ENCODE data around the gene SMURF2.
"Not testable (repeated sequence)": the region's sequence is repeated elsewhere in the genome, so short reads cannot be mapped to it uniquely, and the experiment has no call there.

The SMURF2 gene

DNA sequence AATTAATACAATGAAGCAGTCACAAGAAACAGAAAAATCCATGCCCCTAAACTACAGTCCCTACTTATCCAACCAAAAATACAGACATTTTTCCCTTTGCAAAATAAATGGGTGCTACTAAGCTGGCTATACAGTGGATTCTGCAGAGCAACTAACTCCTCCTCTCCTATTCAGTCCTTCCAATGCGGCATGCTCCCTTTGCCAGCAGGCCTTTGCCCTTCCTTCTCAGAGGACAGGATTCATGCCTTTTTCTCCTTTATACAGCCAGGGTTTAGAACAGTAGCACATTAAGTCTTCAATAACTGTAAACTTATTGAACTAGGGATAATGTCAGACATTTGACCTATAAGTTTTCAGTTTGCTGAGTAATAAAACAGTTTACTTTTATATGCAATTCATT is 70.2 kb downstream of the SMURF2 start:
- no peak for DNase-seq

DNA sequence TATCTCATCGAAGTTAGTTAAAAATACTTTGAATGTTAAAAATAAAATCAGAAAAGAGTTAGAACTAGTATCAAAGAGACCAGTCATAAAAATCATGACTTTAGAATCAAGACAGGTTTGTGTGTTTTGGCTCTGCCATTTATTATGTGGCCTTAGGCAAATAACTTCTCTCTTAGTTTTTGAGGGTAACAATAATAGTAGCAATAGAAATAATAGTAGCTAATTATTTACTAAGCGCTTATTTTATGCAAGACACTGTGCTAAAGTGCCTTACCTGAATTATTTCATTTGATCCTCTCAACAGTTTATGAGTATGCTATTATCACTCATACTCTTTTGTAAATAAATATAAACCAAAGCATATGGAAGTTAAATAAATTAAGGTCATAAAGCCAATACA is 77.0 kb downstream of the SMURF2 start:
- no peak for DNase-seq

DNA sequence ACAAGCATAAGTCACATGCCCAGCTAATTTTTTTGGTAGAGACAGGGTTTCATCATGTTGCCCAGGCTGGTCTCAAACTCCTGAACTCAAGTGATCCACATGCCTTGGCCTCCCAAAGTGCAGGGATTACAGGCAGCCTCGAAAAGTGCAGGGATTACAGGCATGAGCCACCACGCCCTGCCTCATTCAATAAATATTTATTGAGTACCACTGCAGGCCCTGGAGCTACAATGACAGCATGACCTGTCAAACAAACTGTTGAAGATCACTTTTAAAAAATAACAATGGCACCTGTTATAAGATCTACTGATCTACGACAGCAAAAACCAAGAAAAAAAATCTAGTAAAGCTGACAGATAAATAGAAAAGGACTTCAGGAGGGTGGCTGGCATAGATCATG is 79.1 kb downstream of the SMURF2 start:
- no peak for DNase-seq

DNA sequence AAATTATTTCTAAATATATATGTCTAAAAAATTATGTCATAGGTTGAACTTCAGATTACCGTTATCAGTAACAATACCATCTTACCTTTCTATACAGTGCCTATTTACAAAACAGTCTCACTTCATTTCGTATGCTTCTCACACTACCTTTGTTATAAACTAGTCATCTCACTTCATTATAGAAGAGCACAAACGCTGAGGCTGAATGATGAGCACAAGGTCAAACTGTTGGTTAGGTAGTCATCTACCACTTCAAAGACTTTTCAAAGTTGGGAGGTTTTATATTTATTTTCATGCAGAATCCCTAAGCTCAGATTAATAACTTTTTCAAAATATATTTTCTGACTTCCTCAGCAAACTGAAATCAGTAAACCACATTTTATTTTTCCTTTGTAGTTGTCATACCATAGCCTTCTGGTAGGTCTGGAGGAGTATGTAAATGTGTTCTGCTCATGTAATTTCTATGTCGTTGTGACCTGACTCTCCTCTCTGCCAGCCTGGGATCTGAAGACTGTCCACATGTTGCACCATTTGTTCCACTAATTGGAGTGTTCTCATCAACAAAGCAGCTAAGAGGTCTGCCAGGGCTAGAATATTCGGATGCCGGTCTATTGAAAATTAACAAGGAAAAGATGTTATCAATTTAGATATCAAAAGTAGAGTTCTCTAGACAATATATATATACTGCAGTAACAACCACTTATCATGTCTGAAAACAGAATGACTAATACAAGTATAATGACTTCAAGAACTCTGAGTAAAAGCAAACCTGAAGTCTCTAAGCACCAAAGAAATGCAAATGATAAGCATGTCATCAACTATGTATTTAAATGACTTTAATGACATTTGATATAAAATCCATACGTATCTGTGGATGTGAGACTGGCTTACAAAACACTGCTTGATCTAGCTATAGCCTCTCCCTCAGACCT is 81.5 kb downstream of the SMURF2 start:
- DNase-seq, result peak; percentile 56

DNA sequence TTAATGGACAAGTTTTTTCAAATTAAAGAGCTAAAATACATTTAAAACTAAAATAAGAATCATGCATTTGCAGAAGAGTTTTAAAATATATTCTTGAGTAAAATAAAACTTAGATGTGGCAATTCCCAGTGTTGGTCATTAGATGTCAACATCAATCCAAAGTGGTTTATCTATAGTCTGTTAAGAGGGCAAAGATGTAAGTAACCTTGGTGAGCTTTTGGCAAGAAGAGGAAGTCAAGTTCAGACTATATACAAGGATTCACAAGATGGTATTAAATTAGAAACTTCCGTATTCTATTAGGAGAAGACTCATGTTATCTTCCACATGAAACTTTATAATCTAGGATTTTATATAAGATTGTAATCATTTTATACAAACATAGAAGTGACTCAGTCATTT is 82.2 kb downstream of the SMURF2 start:
- DNase-seq, result no peak

DNA sequence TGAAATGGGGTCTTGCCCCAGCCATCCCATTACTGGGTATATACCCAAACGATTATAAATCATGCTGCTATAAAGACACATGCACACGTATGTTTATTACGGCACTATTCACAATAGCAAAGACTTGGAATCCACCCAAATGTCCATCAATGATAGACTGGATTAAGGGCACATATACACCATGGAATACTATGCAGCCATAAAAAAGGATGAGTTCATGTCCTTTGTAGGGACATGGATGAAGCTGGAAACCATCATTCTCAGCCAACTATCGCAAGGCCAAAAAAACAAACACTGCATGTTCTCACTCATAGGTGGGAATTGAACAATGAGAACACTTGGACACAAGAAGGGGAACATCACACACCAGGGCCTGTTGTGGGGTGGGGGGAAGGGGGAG is 85.1 kb downstream of the SMURF2 start:
- DNase-seq, result not testable (repeated sequence)

DNA sequence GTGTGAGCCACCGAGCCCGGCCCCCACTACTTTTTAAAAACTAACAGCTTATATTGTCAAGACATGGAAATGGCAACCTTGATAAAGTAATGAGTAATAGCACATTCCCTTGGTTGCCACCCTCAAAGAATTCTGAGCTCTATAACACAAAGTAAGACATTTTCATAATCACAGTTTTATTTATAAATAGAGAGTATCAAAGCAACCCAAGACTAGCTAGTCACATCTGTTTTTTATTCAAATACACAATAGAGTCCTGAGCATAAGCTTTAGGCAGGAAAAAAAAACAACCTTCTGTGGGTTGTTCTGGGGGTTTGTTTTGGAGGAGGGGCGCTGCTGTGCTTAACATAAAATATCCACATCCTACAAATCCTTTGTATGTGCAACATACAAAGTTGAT is 86.7 kb downstream of the SMURF2 start:
- DNase-seq, result no peak

DNA sequence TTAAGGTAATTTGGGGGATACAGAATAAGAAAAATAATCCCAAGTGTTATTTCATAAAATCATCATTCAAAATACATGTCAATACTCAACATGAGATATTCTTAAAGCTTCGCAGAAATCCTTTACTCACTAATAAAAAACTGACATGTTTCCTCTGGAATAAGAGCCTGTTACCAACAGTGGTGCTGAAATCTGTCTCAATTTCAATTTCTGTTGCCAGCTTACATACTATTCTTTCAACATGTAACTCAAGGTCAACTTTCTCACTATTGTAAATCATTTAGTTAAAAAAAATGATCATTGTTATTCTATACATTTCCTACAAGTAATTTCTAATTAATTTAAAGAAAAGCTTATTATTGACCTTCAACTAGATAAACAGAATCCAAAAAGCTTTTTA is 87.5 kb downstream of the SMURF2 start:
- no peak for DNase-seq

DNA sequence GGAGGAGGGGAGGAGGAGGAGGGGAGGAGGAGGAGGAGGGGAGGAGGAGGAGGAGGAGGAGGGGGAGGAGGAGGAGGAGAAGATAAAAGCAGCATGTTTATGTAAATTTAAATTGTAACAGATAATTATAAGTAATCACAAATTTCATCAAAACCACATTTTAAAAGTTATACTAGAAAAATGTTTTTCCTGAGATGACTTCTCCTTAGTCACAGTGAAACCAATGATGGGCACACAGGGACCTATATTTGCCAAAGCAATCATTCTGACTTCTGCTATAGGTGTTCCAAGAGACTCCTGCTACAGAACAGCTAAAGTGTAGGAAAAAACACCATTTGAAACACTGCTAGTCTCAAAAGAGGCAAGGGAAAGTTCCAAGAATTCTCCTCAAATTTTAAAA is 88.9 kb downstream of the SMURF2 start:
- peak; percentile 75 for DNase-seq

DNA sequence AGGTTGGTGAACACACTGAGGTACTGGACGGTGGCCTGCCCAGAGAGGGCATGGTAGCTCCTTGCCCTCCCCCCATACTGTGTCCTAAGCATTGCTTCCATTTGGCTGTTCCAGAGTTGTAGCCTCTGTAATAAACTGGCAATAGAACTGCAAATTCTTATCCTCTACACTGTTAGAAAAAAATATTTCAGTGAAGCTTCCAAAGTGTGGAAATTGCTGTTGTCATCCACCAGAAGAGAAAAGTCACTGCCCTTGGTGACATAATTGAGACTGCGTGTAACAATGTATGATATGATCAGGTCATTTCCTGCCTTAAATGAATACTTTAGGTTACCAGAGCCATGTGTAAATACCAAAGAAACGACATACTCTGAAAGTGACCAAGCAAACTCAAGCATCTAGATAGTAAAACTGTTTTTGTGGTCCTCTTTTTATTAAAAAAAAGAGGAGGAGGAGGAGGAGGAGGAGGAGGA is 89.4 kb downstream of the SMURF2 start:
- peak; percentile 81 for DNase-seq

DNA sequence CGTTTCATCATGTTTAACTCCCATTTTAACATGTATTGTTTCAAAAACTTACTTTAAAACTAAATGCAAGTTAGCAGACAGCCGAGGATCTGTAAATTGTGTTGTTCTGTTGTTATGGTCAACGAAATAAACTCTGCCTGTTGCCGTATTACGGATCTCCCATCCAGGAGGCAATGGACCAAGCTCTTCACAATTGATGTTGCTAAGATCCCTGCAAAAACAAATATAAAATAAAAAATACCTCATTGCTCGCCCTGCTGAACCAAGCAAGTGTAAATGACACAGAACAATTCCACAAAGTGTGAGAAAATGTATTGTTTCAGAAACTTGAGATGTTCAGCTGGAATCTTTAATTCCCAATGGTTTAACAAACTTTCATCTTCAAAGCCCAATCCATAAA is 90.4 kb downstream of the SMURF2 start:
- no peak for DNase-seq

DNA sequence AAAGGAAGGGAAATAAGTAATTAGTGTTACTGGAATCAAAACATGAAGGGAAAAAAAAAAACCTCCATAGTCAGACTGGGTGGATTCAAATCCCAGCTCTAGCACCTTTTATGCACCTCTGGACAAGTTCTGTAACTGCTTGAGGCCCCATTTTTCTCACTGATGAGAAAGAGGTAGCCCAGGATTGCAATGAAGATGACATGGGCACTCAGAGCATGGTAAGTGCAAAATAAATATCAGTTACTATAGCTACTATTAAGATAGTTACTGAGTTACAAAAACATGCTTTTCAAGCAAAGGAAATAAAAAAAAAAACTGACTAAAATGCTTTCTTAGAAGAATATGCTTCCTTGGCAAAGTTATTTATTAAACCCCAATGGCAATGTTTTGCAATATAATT is 96.5 kb downstream of the SMURF2 start:
- no peak for DNase-seq

DNA sequence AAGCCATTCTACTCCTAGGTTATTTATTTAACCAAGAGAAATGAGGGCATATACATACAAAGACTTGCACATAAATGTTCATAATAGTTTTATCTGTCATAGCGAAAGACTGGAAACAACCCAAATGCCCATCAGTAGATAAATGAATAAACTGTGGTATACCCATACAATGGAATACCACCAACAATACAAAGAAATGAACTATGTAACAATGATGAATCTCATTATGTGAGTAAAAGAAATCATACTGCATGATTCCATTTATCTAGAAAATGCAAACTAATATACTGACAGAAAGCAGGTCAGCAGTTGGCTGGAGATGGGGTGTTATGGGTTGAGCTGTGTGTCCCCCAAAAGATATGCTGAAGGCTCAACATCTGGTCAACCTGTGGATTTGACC is 98.0 kb downstream of the SMURF2 start:
- DNase-seq, result peak; percentile 20

DNA sequence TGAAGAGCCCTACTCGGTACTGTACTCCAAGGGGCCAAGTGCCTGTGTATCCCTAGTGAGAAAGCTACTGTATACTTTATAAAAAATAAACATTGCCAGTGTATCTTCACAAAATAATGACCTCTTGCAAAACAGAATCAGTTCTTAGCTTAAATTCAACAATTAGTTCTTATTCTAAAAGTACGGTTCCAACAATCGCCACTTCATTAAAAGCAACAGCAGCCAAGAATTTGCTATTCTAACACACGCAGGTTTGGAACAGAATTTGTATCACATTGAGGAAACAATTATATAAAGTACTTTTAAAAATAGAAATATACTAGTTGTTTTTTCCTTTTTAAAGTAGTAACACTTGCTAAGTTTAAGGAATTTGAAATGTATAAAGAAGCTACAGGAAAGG is 106.8 kb downstream of the SMURF2 start:
- no peak for DNase-seq

DNA sequence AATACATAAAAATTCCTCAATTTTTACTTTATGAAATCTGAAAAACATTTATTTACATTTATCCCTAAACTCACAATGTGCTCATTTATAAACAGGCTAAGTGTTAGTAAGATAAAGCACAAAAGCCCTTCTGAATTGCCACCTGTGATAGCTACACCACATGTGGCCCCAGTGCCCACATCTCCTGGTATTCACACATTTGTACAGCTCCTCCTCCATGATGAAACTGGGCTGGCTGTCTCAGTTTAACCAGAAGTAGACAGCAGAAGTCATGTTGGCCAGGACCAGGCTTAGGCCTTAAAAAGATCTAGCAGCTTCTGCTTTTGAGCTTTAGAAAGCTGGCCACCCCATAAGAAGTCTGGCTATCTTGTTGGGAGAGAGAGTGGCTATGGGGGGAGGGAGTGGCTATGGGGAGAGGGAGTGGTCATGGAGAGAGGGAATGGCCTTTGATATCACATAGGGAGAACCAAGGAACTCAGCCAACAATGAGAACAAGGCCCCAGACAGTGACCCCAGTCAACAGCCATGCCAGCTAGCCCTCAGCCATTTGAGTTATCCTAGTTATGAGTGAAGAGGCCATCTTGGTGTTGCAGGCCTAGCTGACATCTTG is 108.0 kb downstream of the SMURF2 start:
- DNase-seq, result no peak

DNA sequence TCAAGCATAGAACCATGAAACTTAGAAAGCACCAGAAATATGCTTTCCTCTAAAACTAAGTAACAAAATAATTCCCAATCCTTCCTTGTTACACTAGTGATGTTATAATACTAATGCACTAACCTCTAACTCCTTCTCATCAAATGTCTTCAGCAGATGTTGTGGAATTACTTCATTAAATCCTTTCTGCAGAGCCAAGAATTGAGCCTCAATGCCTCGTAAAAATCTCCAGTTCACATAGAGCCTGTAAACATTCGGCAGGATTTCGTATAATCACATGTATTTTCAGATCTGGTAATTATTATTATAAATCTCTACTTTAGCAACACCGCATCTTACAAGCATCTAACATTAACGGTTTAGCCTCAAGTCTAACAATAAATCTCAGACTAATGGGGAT is 110.6 kb downstream of the SMURF2 start:
- no peak for DNase-seq

DNA sequence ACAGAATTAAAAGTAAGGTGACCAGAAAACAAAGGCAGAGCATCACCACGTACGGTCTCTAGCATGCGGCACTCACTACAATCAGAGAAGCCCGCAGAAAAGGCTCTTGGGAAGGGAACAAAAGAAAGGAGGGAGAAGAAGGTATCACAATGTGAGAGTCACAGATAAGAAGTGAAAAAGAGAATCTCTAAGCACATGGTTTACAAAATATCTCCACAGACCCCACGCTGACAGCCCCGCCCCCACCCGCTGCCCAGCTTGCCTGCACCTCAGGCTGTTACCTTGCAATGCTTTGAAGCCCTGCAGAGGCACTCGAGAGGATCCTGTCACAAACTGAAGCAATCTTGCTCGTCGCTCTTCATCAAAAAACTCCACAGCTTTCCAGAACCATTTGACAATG is 114.8 kb downstream of the SMURF2 start:
- no peak for DNase-seq

DNA sequence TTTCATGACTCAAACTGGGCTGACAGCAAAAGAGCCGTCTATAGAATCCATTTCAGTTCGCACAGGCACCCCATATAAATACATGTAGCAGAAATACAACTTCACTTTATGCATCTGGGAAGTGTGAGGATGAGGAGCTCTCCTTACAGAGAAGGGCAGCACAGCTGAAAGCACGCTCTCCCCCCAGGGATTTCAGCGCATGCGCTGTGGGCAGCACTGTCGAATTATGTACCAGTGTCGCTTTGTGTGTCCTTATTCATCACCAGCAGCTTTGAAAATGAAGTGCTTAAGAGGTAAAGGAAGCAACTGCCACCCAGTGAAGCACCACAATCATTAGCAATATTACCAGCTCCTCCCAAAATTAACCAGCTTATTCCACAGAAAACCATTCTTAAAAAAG is 115.4 kb downstream of the SMURF2 start:
- DNase-seq, result no peak

DNA sequence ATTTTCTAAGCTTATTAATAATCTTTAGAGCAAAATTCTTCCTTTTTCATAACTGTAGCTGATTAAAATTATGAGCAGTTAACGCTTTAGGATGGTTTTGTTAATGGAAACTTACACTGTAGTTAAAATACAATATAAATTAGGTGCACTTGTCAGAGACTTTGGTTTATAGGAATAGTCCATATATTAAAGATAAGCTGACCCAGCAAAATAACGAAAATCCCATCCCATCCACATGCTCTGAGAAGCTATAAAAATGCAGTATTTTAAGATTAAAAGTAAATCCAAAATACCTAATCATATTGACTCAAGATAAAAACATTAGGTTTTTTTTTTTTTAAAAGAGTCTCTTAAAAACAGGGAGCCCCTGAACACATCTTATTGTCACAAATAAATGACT is 117.4 kb downstream of the SMURF2 start:
- no peak for DNase-seq

DNA sequence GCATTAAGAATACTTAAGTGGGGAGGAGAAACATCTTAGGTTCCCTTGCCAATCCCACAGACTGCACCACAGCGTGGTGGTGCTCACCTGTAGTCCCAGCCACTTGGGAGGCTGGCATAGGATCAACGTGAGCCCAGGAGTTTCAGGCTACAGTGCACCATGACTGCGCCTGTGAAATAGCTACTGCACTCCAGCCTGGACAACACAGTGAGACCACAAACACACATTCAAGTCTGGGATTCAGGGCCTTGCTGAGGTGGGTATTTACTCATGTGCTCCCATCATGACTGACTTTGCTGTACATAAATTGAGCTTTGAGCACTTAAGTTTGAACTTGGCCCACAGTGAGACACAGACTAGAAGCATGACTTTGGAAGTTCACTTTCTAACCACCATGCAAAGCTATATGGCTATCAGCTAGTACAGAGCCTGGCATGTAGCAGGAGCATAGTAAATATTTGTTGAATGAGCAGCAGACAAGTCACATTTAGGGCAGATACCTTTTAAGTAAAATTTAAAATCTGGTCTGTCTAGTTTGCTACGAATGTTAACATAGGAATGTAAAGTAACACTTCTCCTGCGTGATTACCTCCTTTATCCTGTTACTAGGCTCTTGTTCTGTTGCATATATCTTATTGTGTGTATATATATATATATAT is 121.9 kb downstream of the SMURF2 start:
- no peak for DNase-seq

DNA sequence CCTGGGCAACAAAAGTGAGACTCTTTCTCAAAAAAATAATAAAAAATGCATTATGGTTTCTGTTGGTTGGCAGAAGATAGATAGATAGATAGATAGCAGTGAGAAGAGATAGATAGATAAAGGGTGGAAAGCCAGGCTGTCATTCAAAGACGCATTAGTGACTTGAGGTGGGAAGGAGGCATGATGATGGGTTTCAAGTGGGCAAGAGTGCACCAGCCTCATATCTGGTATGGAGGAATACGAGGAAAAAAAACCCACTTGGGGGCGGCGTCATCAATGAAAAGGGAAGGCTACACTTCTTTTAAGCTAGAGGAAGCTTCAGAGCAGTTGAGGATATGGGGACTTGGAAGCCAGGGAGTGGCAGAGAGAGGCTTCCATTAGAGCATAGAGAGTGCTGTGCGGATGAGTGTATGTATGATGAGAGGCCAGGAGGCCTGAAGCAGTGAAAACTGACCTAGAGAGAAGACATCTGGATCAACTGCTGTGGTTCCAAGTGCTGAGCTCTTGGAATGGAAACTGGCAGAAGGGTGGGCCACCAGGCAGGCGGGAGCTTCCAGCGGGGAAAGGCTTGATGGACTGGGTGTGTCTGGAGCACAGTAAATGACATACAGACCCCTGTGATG is 123.5 kb downstream of the SMURF2 start:
- no peak for DNase-seq

DNA sequence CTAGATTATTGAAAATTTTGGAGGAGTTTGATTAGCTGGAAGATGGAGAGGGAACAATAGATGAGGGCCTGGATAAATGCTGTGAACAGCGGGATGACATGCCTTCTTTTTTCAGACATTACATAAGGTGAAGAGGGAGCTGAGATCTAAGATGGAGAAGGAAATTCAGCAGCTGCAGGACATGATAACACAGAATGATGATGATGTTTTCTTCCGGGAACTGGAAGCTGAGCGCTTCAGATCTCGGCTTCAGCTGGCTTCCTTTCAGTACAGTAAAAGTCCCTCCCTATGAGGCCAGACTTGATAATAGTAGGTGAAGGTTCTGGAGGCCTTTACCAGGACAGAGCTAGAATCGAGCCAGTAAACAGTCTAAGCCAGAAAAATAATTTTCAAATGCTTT is 124.6 kb downstream of the SMURF2 start:
- no peak for DNase-seq

DNA sequence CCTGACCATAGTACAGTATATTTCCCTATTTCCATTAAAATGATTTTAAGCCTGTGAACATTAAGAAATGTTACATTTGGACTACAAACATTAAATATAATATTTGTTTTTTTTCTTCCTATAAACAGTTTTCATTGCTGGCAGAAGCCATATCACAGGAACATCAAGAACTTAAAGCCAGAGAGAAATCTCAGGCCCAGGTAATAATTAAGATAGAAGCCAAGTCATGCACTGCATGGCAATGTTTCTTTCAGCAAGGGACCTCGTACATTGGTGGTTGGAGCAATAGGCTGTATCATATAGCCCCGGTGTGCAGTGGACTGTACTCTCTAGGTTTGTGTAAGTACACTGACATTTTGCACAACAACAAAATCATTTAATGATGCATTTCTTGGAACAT is 125.2 kb downstream of the SMURF2 start:
- no peak for DNase-seq

DNA sequence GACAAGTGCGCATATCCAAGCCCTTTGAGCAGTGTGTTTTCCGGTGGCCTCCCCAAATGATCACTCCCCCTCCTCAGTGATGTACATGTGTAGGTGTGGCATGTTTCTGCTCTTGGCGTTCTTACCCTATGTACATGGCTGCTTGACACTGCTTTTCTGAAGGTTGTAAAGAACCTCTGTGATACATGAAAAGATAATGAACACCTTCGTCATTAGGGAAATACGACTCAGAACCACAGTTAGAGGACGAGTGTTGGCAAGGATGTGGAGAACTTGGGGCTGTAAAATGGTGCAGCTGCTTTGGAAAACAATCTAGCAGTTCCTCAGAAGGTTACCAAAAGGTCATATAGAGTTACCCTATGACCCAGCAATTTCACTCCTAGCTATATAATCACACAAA is 126.8 kb downstream of the SMURF2 start:
- no peak for DNase-seq
